A673 (cell line): ENCODE measurements around the gene SNRPD2.

Source experiments
- CTCF ChIP-seq: fragments of 300-800, 200-600 bp; sonication (generic); conservative IDR thresholded peaks from 2 replicates; pipeline ENCODE4 v1.5.1; 2017; ENCODE audit warnings: low read depth, mild to moderate bottlenecking, antibody characterized with exemption, low read length, moderate library complexity, mixed read lengths
- EZH2 ChIP-seq: fragments of 200-600 bp; sonication (generic); IDR thresholded peaks from 2 replicates; pipeline ENCODE4 v1.6.1; 2017; ENCODE audit warnings: borderline replicate concordance, low read depth, mild to moderate bottlenecking, mixed read lengths, antibody characterized with exemption, low read length; ENCODE audit not compliant: poor library complexity, severe bottlenecking

- TF ChIP-seq EZH2 (no peak), CTCF (no peak)
These were observed 41.0 kb downstream of the SNRPD2 start for GRCh38 chr19:45650722-45651121.
